B cell (primary cell): ENCODE measurements around the gene TGFBR2. TPM values are rescaled to one million over a fixed set of nuclear protein-coding genes. Genes with fewer than 3 reads are reported as not detected.
A peak's percentile ranks its signal among the peaks of the same experiment; 100 is the strongest.

ENCODE experiments used
- ATAC-seq: fragments of 200-7000 bp; cut with Tn5 transposase; one replicate; pipeline ENCODE4 v1.10.0; 2021; ENCODE audit warnings: low read depth, mild to moderate bottlenecking, moderate number of reproducible peaks, moderate library complexity
- CTCF ChIA-PET: fragments of 350-600 bp; sonication (Branson Sonifier 250); formaldehyde crosslinking; loops from one replicate; lab custom pipeline; 2021; ENCODE audit warnings: antibody characterized with exemption, inconsistent platforms; lab: Charles Lee
- POLR2A ChIA-PET: fragments of 350-600 bp; sonication (Branson Sonifier 250); formaldehyde crosslinking; loops from one replicate; lab custom pipeline; 2021; ENCODE audit warnings: antibody characterized with exemption; lab: Charles Lee
- DNase-seq: peaks from one replicate; pipeline ENCODE4 v3.0.0; 2013
- H2AFZ ChIP-seq: 2 replicates; pipeline ENCODE4 v1.6.1; 2012; ENCODE audit warnings: mild to moderate bottlenecking, low read depth, low read length; ENCODE audit not compliant: insufficient read depth, poor library complexity, severe bottlenecking
- H3K27ac ChIP-seq, 2 donors: 1 replicate in 1 of 2; 2 replicates in 1 of 2; pipeline ENCODE4 v1.5.1; 2012 to 2013; ENCODE audit warnings: low read length in 2 of 2, mild to moderate bottlenecking in 2 of 2, moderate library complexity in 1 of 2
- H3K27me3 ChIP-seq, 4 experiments: fragments of 200-600 bp in 1 of 4; sonication (generic) in 1 of 4; replicated peaks in 1 of 4; 1 replicate in 2 of 4; 2 replicates in 2 of 4; pipeline versions ENCODE4 v1.6.1 to v1.7.0; 2013 to 2016; ENCODE audit warnings: low read length in 3 of 4, mild to moderate bottlenecking in 2 of 4, mixed read lengths in 1 of 4, moderate library complexity in 1 of 4; ENCODE audit not compliant: insufficient read depth in 4 of 4, control insufficient read depth in 3 of 4; ENCODE audit errors: control extremely low read depth in 1 of 4
- H3K36me3 ChIP-seq, 2 experiments: replicated peaks in 1 of 2; 1 replicate in 1 of 2; 2 replicates in 1 of 2; pipeline versions ENCODE4 v1.6.1 to v1.7.1; 2013; ENCODE audit warnings: low read length in 1 of 2; ENCODE audit not compliant: insufficient read depth in 2 of 2, control insufficient read depth in 1 of 2; ENCODE audit errors: control extremely low read depth in 1 of 2, extremely low read depth in 1 of 2
- H3K4me1 ChIP-seq, 2 donors: fragments of 200-600 bp in 1 of 2; sonication (generic) in 1 of 2; 1 replicate in 1 of 2; 2 replicates in 1 of 2; pipeline versions ENCODE4 v1.5.1 to v1.6.1; 2013 to 2017; ENCODE audit warnings: low read length in 2 of 2; ENCODE audit not compliant: control insufficient read depth in 2 of 2, insufficient read depth in 2 of 2
- H3K4me2 ChIP-seq: replicated peaks from 2 replicates; pipeline ENCODE3; 2012; ENCODE audit warnings: mild to moderate bottlenecking, low read depth, low read length; ENCODE audit not compliant: poor library complexity, severe bottlenecking
- H3K4me3 ChIP-seq, 5 experiments: fragments of 200-600 bp in 1 of 5; sonication (generic) in 1 of 5; 1 replicate in 3 of 5; 2 replicates in 2 of 5; pipeline versions ENCODE4 v1.5.1 to v1.7.0; 2011 to 2016; ENCODE audit warnings: low read length in 4 of 5, mild to moderate bottlenecking in 4 of 5, low read depth in 2 of 5, control low read depth in 1 of 5, moderate library complexity in 1 of 5; ENCODE audit not compliant: insufficient read depth in 1 of 5; ENCODE audit errors: control extremely low read depth in 1 of 5, extremely low read depth in 1 of 5
- H3K79me2 ChIP-seq: fragments of 200-600 bp; sonication (generic); one replicate; pipeline ENCODE4 v1.6.0; 2016; ENCODE audit warnings: low read length; ENCODE audit not compliant: control insufficient read depth, insufficient read depth
- H3K9ac ChIP-seq: fragments of 200-600 bp; sonication (generic); 2 replicates; pipeline ENCODE4 v1.6.1; 2017; ENCODE audit warnings: mild to moderate bottlenecking, low read length, moderate library complexity
- H3K9me3 ChIP-seq, 3 donors: one replicate each; pipeline versions ENCODE4 v1.6.1 to v1.7.1; 2013; ENCODE audit warnings: low read length in 2 of 3; ENCODE audit not compliant: control insufficient read depth in 2 of 3, insufficient read depth in 1 of 3; ENCODE audit errors: control extremely low read depth in 1 of 3
- H4K20me1 ChIP-seq: 2 replicates; pipeline ENCODE4 v1.6.0; 2012; ENCODE audit warnings: mild to moderate bottlenecking, low read length; ENCODE audit not compliant: insufficient read depth, control insufficient read depth, poor library complexity, severe bottlenecking
- H3K27ac Mint-ChIP-seq: one replicate; pipeline ENCODE4 v1.8.0; 2021; ENCODE audit warnings: mixed read lengths
- H3K27me3 Mint-ChIP-seq: one replicate; pipeline ENCODE4 v1.8.0; 2021; ENCODE audit warnings: mixed read lengths
- H3K4me1 Mint-ChIP-seq: one replicate; pipeline ENCODE4 v1.8.0; 2021; ENCODE audit warnings: mixed read lengths
- H3K4me3 Mint-ChIP-seq: one replicate; pipeline ENCODE4 v1.8.0; 2021; ENCODE audit warnings: mixed read lengths
- H3K9me3 Mint-ChIP-seq: one replicate; pipeline ENCODE4 v1.8.0; 2022; ENCODE audit warnings: mixed read lengths; ENCODE audit not compliant: insufficient read depth
- EZH2 ChIP-seq: IDR thresholded peaks from 2 replicates; pipeline ENCODE4 v1.6.1; 2012; ENCODE audit warnings: borderline replicate concordance, low read depth, mild to moderate bottlenecking, moderate library complexity, low read length; ENCODE audit not compliant: insufficient read depth, poor library complexity, severe bottlenecking
- WGBS: methylation state at CpG from one replicate; pipeline ENCODE4 v1.1.5; 2013; ENCODE audit warnings: missing lambda C conversion rate; ENCODE audit not compliant: insufficient coverage; 5-methylcytosine and 5-hydroxymethylcytosine counted together
- intact Hi-C: fragments of 100-400 bp; cut with micrococcal nuclease; formaldehyde crosslinking; loops from one replicate; pipeline ENCODE4 v1.10.0; 2022
- polyA plus RNA-seq: library from polyadenylated mRNA; depleted of rRNA; stranded (reverse); fragments of >200 nt; gene quantifications from 2 replicates; pipeline ENCODE4 v1.2.3, GENCODE V29; 2012
- total RNA-seq, 2 donors: library from RNA; stranded (reverse); fragments of 120-200 nt in 1 of 2; gene quantifications; 1 replicate in 1 of 2; 2 replicates in 1 of 2; pipeline versions ENCODE4 v1.2.3 to v1.2.4, GENCODE V29; 2013 to 2022
- TF ChIP-seq, protein P1 (sequence below): fragments of 200-600 bp; IDR thresholded peaks from one replicate; pipeline ENCODE4 v1.8.0; 2022; ENCODE audit warnings: antibody characterized with exemption, mild to moderate bottlenecking

The TGFBR2 gene
- total and polyA plus RNA-seq, 2 donors (not counting 1 experiment from before 2014, with no cell fraction given): 68.7 to 189 TPM

DNA sequence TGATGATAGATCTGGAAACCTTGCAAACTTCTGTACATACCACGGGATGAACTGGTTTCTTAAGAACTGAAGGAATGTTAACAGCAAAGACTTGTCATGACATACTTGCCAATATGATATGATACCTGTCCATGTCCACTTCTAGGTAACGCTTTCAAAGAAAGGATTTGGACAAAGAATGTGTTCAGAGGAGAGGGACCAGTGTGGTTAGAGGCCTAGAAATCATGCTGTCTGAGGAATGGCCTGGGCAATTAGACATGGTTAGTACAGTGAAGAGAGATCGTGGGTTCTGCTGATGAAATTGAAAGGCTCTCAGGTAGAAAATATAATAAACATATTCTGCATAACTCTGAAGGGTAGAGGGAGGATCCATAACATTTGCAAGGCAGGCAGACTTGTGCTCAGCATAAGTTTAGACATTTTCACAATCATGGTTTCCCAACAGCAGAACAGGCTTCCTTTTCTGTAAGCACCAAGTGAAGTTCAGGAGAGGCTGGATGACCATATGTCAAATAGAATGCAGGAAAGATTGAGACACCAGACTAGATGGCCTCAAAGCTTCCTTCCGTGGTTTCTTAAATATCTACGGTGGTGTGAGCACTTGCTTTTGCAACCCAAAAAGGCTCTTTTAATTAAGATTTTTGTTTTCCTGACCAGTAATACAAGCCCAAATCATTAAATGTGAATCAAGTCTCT is 39.9 kb downstream of the TGFBR2 start:
- H3K4me1 ChIP-seq: peaks cover 91 to 98% of the 10 kb centered on the region in 2 donors
- peak overlapping the region; percentile 38 for H3K4me2 ChIP-seq
- WGBS: no CpG with 5 or more reads among the region's 5 CpGs
- TF ChIP-seq, protein P1, sequence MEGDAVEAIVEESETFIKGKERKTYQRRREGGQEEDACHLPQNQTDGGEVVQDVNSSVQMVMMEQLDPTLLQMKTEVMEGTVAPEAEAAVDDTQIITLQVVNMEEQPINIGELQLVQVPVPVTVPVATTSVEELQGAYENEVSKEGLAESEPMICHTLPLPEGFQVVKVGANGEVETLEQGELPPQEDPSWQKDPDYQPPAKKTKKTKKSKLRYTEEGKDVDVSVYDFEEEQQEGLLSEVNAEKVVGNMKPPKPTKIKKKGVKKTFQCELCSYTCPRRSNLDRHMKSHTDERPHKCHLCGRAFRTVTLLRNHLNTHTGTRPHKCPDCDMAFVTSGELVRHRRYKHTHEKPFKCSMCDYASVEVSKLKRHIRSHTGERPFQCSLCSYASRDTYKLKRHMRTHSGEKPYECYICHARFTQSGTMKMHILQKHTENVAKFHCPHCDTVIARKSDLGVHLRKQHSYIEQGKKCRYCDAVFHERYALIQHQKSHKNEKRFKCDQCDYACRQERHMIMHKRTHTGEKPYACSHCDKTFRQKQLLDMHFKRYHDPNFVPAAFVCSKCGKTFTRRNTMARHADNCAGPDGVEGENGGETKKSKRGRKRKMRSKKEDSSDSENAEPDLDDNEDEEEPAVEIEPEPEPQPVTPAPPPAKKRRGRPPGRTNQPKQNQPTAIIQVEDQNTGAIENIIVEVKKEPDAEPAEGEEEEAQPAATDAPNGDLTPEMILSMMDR: no peak
- TF ChIP-seq EZH2: no peak
- H3K9me3 Mint-ChIP-seq: no peaks in the 10 kb centered on the region
- H3K27ac Mint-ChIP-seq: peak overlapping the region; percentile 86
- H3K36me3 ChIP-seq: peaks cover 0 to 57% of the 10 kb centered on the region in 2 experiments
- H3K9me3 ChIP-seq: no peaks in the 10 kb centered on the region
- peak overlapping the region; percentile 64 to 89 for H3K27ac ChIP-seq
- no peak overlapping the region for H2AFZ ChIP-seq
- CTCF ChIA-PET: interaction anchor here (1.0 to 2.1 kb wide), 4 partner anchors 11 to 45 kb away, joined by 5 to 7 read pairs (median 6); no protein-coding TSS in a partner anchor
- H3K4me3 ChIP-seq: no peak overlapping the region
- H3K27me3 ChIP-seq: no peaks in the 10 kb centered on the region
- no peak overlapping the region for H3K9ac ChIP-seq
- intact Hi-C loops: no loop called here
- H3K27me3 Mint-ChIP-seq: no peaks in the 10 kb centered on the region
- POLR2A ChIA-PET: interaction anchor here (2.2 kb wide), 1 partner anchor 12 kb away, joined by 8 read pairs; no protein-coding TSS in a partner anchor
- H3K79me2 ChIP-seq: peaks cover 75% of the 10 kb centered on the region
- H3K4me3 Mint-ChIP-seq: peak overlapping the region; percentile 38
- ATAC-seq (no peak), DNase-seq (no peak)
- H3K4me1 Mint-ChIP-seq: peaks cover 90% of the 10 kb centered on the region
- H4K20me1 ChIP-seq: no peaks in the 10 kb centered on the region
